ENCODE data around the gene DNAJC16.

DNA sequence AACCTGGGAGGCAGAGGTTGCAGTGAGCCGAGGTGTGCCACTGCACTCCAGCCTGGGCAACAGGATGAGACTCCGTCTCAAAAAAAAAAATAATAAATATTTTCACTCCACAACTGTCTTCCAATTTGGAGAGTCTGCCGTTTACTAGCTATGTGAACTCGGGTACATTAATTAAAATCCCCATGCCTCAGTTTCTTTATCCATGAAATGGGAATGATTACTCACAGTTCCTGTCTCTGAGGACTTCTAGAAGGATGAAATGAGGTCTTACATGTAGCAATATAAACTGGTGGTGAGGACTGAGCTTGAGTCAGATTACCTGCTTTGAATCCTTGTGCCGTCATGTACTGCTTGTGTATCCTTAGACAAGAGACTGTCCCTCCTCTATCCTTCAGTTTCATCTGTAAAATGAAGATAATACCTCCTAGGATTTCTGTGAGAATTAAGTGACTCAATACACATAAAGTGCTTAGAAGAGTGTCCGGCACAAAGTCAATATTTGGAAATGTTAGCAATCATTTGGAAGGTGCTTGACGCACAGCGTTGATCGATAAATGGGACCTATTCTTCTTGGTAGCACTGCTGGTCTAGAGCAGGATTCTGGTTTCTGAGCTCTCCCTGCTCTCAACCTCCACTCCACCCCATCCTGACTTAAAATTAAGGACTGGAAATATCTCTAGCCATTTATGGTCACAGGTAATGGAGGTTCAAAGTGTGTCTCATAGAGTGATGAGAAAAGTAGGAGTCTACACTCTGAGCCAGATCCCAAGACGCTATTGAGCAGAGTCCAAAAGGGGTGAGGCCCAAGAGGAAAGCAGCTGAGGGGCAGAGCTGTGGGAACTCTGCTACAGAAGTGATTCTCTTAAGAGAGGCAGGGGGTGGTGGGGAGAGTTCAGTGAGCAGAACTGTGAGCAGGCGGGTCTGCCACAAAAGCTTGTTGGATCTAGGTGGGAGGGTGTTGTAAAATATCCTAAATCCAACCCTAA, 79.0 kb downstream of the DNAJC16 start:
- TF ChIP-seq, protein P1, sequence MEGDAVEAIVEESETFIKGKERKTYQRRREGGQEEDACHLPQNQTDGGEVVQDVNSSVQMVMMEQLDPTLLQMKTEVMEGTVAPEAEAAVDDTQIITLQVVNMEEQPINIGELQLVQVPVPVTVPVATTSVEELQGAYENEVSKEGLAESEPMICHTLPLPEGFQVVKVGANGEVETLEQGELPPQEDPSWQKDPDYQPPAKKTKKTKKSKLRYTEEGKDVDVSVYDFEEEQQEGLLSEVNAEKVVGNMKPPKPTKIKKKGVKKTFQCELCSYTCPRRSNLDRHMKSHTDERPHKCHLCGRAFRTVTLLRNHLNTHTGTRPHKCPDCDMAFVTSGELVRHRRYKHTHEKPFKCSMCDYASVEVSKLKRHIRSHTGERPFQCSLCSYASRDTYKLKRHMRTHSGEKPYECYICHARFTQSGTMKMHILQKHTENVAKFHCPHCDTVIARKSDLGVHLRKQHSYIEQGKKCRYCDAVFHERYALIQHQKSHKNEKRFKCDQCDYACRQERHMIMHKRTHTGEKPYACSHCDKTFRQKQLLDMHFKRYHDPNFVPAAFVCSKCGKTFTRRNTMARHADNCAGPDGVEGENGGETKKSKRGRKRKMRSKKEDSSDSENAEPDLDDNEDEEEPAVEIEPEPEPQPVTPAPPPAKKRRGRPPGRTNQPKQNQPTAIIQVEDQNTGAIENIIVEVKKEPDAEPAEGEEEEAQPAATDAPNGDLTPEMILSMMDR (IDR thresholded peaks at IDR 0.05), result no peak
- no peak for TF ChIP-seq POLR2AphosphoS5 (IDR thresholded peaks at IDR 0.05)

Data from sigmoid colon (tissue), 4 donors.